GM20000 (cell line): Measurements from ENCODE around the gene RNF19B.
"Not testable (repeated sequence)": the region's sequence is repeated elsewhere in the genome, so short reads cannot be mapped to it uniquely, and the experiment has no call there.

ENCODE experiments used
- DNase-seq: peaks from one replicate; pipeline ENCODE4 v3.0.0; 2012; ENCODE audit warnings: low spot score
- CTCF ChIP-seq: IDR thresholded peaks from 2 replicates; pipeline ENCODE4 v1.5.1; 2012; ENCODE audit warnings: mild to moderate bottlenecking, control low read depth; ENCODE audit errors: extremely low read depth, missing control alignments

Gene RNF19B

GRCh38 chr1:32915766-32916706 is 48.6 kb downstream of the RNF19B start:
- DNase-seq: no peak
- no peak for TF ChIP-seq CTCF

DNA sequence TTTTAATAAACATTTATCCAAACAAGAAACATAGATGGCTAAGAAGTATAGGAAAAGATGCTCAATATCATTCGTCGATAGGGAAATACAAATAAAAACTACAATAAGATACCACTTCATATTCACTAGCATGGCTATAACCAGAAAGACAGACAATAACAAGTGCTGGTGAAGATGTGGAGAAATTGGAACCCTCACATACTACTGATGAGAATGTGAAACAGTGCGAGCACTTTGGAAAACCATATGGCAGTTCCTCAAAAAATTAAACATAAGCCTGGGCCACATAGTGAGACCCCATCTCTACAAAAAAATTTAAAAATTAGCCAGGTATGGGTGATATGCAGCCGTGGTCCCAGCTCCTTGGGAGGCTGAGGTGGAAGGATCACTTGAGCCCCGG is 54.3 kb downstream of the RNF19B start:
- TF ChIP-seq CTCF: no peak
- no peak for DNase-seq

GRCh38 chr1:32907435-32907834 is 57.2 kb downstream of the RNF19B start:
- no peak for DNase-seq
- TF ChIP-seq CTCF: no peak

GRCh38 chr1:32906654-32907053 is 58.0 kb downstream of the RNF19B start:
- DNase-seq: no peak
- no peak for TF ChIP-seq CTCF

DNA sequence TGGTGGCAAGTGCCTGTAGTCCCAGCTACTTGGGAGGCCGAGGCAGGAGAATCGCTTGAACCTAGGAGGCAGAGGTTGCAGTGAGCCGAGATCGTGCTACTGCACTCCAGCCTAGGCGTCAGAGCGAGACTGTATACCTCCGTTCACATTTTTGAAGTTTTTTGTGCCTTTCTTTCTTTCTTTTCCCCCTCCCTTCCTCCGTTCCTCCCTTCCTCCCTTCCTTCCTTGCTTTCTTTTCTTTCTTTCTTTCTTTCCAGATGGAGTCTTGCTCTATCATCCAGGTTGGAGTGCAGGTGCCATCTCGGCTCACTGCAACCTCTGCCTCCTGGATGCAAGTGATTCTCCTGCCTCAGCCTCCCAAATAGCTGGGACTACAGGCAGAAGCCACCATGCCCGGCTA is 59.0 kb downstream of the RNF19B start:
- DNase-seq: not testable (repeated sequence)

GRCh38 chr1:32904797-32905196 is 59.8 kb downstream of the RNF19B start:
- no peak for TF ChIP-seq CTCF
- no peak for DNase-seq

DNA sequence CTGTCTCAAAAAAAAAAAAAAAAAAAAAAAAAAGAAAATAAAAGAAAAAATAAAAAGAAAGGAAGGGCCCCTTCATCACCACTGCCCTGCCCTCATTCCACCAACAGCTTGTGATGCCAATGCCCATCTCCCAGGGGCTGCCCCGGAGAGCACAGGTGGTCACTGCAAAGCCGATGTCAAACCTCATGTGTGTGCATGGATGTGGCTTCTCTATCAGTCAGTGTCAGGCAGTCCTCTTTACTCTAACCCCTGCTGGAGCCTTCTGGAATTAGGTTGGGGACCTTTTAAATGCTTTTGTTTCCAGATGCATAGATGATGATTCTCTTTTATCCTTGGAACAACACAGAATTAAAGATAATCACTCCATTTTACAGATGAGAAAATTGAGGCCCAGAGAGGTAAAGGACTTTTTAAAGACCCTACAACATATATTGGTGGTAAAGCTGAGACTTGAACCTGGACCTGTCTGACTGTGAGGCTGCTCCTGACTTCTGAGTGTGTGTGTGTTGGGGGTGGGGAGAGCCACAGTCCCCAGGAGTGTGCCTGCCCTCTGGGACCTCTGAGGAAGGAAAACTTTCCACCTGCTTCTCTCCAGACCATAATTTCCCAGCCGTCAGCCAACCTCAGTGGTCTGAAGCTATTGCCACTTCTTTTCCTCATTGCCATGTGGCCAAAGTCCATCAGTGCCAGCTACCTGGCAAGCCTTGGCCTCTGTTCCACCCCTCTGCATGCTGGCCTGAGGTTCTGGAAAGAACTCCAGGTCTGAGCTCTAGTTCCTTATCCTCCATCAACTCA is 60.4 kb downstream of the RNF19B start:
- no peak for TF ChIP-seq CTCF
- DNase-seq: peak; percentile 18
